Measurements from ENCODE around the gene TCF7L2.

Gene TCF7L2

DNA sequence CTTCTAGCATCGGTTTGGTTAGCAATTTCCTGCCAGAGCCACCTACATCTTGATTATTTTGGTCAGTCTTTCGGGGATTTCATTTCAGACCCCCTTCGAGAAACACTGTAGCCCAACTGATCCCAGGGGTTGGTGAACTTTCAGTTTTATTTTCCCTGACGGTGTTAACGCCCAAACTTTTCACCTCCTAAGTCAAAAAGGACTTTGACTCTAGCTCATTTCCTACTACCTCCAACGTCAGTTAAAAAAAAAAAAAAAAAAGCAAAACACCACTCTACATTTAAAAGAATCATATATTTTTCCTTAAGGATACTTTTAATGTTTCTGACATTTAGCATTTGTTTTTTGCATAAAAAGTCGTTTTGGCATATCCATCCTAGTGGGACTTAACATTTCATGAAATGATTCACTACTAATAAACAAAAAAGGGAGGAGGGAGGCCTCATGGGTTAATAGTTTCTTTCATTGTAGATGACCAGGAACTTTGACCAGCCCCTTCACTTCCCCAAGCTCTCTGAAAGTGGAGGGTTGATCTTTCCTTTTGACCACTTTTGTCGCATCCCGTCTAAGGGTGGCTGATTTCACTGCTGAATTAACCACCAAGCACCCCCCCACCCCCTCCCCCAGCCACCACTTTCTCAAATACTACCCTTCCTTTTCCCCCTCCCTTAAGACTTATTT is 764 bp upstream of the TCF7L2 start:
- no peak for DNase-seq

DNA sequence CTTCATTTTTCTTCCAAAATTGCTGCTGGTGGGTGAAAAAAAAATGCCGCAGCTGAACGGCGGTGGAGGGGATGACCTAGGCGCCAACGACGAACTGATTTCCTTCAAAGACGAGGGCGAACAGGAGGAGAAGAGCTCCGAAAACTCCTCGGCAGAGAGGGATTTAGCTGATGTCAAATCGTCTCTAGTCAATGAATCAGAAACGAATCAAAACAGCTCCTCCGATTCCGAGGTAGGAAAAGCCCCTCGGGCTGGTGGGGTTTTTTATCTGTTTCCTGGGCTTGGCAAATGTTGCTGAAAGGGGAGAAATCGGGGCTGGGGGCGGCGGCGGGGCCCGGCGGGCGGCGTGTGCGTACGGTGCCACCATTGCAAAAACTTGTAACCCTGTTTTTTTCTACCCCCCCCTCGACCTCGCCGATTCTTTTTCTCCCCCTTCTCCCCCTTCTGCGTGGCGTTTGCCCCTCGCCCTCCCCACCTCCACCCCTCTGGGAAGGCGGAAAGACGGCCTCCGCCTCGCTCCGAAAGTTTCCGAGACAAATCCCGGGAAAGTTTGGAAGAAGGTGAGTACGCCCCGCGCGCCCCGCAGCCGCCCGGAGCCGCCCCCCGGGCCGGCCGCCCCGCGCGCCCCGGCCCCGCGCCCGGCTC is 789 bp downstream of the TCF7L2 start:
- DNase-seq, result no peak

DNA sequence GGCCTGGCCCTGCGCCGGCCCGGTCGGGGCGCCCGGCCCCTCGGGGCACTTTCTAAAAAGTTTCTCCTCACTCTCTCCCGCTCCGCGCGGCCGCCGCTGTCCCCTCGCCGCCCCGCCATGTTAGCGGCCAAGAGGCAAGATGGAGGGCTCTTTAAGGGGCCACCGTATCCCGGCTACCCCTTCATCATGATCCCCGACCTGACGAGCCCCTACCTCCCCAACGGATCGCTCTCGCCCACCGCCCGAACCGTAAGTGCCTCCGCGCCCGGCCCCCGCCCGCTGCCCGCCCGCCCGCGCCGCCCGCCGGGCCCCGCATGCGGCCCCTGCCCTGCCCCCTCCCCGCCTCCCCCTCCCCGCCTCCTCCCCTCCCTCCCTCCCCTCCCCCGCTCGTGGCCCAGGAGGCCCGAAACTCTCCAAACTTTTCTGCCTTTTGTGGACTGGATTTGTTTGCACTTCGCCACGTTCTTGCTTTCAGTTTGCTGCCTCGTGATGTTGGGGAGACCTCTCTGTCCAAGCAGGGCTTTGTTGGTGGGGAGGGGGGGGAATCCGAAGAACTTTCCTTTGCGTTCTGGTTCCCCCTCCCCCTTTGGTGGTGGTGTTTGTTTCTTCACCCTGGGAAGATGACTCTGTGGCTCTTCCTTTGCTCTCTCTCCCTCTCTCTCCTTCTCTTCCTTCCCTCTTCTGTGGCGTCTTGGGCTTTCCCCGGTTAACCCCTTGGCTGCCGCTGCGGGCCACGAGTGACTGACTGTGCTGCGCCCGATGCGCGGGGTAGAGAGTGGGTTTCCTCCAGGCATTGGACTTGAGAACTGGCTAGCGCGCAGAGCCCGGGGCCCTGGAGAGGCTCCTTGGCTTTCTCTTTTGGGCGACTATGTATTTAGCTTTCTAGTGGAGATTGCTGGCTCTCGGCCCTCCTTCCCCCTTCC is 1.6 kb downstream of the TCF7L2 start:
- DNase-seq, result no peak

DNA sequence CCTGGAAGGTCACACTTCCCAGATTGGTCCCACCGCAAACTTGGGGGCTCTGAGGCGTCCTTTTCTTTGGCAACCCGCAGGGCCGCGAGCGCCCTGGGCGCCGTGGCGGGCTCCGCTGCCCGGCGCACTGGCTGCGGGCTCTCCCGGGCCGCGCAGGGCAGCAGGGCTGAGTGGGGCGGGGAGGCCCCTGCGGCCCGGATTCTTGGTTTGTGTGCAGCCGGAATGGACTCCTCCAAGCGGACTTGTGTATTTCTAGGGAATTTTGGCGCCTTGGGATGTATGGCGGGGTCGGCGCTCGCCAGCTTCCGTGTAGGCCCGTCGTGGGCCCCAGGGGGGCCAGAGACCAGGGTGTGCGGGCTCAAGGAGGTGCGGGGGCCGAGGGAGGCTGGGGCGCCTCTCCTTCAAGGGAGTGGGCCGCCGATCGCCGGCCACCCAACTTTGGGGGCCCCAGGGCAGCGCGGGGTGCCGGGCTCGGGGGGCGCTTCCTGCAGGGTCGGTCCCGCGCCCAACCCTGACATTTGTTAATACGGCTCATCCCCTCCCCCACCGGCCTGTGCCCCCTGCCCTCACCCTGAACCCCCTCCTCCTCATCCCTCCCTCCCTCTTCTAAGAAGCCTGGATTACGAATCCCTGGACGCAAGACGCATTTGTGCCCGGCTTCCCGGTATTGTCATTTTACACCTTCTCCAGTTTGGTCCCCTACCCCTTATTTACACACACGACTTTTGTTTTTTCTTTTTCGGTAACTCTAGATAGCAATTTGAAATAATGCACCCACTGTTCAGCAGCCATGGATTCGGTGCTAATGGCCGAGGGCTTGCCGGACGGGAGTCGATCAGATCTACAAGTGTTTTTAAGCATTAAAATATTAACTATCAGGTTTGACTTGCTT is 2.5 kb downstream of the TCF7L2 start:
- DNase-seq, result no peak

DNA sequence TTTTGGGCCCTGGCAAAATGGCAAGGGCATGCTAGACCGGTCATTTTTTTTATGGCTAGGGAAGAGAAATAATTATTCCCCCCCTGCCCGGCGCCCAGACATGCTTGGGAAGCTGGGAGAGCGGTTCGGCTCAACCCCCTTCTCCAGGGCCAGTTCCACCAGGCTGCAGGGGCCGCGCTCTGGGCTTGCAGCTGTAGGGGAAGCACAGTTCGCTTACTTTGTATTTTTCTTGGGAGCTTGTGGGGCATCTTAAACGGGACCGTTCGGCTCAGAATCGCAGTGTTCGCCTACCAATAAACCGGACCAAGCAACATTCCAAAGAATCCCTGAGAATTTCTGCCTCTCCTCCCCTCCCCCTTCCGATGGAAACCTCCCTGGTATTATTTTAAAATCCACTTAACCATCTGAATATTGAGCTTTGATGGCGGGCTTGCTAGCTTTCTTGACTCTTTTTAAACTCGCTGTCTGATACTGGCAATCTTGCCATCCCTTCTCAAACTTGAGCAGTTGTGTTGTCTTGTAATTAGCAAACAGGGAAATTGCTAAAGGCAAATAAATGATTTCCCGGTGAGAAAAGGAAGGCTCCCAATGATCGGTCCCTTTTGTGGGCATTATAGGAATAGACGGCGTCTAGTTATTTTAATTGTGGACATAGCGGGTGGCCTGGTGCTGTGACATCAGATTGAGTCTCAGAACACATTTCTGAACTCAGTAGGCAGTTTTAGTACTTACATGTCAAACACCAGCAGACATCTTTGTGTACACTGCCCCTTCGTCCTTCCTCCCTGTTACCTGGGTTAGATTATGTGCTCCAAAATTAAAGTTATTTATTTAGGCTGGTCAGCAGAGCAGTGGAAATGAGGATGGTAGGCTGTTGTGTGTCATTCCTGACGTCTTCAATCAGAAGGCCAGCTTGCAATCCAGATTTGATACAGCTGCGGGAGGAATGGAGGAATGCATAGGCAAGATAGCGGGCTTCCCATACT is 3.4 kb downstream of the TCF7L2 start:
- DNase-seq, result no peak

DNA sequence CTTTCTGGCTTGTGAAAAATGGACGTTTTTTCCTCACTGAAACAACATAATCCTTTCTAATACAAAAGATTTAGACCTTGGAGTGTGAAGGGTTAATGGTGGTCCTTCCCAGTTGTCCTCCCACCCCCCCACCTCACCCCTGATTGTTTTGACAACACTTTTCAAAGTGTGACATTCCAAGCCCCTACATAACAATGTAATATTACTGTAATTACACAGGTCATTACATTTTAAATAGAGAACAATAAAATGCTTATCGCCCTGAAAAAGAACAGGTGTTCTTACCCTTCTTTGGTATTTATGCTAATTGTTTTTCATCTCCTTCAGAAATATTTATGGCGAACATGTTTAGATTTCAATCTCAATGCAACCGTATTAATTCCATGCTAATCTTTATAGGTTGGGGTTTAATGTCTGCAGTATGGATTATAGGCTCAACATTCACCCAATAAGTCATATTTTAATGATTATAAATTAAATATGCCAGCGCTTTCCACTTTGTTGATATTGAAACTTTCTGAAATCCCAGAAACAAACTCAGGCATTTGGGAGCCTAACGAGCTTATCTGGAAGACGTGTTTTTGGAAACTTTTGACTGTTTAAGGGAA is 5.0 kb downstream of the TCF7L2 start:
- no peak for DNase-seq

DNA sequence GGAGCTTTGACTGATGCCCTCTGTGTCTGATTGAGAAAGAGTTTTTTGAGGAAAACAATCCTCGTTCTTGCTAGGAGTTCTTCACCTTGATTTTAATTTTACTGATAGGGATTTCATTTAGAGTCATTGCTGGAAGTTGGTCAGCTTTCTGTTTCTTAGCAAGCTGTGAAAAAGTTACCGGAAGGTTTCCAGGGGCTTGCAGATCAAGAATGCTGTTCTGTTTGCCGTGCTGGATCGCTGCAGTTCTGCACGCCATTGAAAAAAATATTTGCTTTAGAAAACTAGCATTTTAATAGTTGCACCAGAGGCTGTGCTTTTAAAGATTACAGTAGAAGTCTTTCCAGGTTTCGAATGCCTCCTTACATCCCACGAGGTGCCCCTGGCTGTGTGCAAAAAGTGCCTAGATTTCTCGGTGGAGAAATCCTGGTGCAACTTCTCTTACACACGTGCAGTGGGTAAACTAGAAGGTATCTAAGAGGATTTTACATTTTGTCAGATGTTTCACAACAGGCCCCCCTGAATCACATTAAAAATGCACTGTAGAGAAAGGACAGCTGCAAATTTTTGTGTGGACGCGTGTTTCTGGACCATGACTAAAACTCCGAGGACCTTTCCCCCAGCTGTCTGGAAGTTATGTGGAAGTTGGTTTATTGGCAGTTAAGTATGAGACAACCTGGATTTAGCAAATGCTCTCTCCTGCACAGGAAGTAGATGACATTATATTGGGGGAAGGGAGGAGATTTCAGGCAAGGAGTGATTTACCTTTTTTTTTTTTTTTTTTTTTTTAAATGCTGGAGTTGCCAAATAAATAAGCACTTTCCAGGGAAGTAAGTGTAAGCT is 5.8 kb downstream of the TCF7L2 start:
- DNase-seq, result no peak

DNA sequence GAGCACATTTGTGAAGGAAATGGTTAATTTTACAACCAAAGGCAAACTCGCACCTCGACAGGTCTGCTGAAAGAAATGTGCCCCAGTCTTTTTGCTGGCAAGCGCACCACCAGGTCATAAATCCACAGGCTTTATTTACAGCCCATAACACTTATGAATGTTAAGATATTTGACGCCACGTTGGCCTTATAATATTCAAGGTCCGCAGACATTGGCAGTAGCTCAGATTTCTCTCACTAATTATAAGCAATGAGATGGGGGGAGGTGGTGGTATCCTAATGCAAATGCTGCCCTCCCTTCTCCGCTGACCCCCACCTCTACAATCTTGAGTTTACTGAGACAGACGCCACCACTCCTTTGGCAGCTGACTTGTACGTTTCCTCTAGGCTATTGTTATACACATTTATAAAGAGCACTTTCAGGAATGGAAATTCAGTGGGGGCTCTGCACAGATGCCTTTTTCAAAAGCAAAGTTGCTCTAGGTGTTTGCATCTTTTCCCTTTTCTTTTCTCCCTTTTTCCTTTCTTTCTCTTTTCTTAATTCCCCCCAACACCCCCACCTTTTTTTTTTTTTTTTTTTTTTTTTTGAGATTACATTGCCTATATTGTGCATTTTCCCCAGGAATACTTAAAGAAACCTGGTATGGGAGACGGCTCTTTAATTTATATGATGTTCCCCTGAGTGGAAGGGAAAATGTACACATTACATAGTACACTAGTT is 6.7 kb downstream of the TCF7L2 start:
- no peak for DNase-seq

DNA sequence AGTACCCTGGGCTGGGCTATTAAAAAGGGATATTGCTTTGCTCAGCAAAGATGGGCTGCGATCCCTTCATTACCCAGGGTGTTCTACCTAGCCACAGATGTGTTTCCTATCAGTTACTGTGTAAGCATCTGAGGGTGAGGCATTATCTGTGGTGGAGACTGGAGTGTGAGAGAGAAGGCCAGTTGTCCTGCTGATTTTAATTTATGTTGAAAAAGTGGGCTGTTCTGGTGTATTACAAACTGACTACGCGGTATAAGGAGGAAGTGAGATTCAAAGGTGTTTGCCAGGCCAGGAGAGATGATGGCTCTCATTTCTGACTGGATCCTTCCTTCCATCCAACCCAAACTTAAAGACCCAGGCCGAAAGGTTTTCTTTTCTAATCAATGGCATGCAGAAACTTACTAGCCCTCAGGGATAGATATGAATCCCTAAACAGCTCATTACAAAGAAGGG is 7.6 kb downstream of the TCF7L2 start:
- DNase-seq, result no peak

DNA sequence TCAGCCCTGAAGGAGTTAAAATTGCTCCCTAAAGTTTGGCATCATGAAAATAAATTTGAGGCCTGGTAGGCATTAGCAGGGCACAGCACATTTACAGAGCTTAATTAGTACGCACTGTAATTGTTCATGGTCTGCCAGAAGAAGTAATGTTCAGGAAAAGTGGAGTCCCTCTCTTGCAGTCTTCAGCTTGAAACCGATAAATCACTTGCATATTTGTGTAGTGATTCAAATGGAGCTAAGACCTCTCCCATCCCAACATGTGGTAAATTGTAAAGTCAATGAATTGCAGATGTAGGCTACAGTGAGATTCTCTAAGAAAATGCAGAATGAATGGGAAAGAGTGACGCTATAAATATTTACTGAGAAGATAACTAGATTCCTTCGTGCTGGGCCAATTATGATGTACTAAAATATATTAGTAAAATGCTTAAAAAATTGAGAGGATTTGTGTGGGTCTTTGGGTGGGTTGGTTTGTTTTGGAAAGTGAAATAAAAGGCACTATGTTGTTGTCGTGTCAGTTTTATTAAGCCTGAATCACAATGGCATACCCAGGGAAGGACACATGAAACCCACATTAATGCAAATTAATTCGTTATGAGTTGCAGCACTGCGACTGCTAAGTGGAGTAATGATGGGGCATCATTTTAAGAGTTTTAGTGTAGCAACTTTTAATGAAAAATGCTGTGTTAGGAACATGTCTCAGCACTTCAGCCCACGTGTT is 8.4 kb downstream of the TCF7L2 start:
- DNase-seq, result no peak

DNA sequence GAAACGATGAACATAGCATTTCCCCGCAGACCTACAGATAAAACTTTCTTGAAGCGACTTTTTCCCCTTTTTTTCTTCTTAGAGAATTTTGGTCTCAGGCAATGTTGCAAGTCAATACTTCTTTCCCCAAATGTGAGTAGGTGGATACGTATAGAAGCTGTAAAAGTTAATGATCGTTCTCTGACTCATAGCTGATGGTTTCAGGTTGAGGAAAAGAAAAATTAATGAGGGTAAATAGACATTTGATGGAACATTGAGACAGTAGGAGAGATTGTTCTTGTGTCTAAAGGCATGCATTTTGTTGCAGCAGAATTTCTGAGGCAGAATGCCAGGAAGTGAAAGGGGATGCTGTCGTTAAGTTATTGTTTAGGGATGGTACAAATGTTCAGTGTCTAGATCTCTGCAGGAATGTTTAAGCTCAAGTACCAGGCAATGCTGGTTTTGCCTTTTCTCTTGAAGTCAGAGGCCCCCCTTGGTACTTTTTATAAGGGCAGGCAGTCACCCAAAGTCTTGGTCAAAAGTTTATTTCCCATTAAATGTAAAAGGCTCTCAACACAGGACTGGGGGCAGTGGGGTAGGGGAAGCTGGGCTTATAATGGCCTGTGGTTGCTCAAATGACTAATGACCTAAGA is 9.3 kb downstream of the TCF7L2 start:
- DNase-seq, result no peak

DNA sequence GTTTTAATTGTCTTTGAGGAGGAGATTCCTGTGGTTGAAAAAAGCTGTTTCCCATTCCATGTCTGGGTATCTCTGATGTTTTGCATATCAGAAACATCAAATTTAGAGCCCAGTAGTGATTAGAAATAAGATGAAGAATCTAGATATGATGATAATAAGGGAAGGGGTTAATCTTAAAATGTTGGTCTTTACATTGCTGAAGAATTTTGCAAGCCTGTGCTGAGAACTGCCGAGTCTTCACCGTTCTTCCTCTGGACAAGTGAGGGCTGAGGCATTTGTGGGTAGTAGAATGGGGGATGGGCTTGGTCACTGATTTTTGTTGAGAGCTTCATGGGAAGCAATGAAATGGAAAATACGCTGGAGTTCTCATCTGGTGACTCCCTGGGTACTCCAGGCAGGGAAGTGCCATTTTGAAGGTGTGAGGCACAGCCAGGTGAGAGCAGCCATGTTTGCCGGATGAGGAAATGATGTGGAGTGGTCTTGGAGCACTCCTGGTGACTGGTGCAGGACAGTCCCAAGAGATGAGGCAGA is 10.2 kb downstream of the TCF7L2 start:
- no peak for DNase-seq

DNA sequence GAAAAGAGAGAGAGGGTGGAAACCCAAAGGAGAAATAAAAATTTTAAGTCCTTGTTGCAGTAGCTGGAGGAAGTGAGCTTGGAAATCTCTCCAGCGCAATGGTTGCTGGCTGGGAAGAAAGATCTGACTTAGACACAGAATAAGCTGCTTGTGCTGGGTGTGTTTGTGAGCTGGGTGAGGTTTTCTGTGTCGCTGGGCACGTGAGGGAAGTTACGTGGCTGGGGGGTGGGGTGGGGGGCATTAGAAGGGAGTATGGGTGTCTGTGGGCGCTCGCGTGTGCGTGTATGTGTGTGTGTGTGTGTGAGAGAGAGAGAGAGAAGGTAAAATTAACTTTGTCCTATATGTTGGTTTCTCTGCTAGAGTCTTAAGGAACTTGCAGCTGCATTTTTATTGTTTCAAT is 11.6 kb downstream of the TCF7L2 start:
- DNase-seq, result no peak

DNA sequence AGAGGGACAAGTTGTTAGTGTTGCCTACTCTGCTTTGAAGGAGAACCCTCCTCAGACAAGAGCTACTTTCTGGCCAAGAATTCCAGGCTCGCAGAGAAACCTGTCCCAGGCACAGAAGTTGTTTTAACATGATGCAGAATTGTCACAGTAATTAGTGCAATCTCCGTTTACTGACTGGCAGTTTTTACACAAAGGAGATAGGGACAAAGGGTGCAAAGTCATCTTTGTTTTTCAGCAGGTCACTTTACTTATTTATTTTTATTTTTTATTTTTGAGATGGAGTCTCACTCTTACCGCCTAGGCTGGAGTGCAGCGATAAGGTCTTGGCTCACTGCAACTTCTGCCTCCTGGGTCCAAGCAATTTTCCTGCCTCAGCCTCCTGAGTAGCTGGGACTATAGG is 12.3 kb downstream of the TCF7L2 start:
- no peak for DNase-seq

DNA sequence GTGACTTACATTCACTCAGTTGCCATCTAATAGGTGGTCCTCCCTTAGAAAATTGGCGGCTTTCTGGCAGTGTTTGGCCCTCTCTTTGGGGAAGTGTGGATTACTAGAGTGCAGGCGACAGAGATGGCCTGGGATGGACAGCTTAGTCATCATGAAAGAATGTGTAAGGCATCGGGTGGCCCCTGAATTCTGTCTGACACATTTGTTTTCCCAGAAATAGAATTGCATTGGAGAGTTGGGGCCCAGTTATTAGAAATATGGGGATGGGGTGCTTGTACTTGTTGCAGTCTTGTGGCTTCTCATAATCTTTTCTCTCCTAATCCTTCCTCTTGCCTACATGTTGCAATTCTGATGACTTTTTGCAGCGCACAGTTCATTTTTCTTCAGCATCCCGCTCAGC is 13.8 kb downstream of the TCF7L2 start:
- DNase-seq, result no peak

DNA sequence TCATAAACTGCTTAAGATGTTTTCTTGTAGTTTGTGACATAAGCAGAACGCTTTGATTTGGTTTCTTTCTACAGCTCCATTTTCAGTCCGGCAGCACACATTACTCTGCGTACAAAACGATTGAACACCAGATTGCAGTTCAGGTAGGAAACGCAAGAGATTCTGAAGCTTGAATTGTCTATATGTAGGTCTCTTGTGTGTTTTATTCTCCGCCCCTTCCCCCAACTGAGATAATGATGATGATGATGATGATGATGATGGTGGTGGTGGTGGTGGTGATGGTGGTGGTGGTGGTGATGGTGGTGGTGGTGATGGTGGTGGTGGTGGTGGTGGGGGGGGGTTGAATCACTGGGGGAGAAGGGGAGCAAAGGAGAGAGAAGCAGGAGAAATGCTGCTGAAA is 14.4 kb downstream of the TCF7L2 start:
- no peak for DNase-seq

DNA sequence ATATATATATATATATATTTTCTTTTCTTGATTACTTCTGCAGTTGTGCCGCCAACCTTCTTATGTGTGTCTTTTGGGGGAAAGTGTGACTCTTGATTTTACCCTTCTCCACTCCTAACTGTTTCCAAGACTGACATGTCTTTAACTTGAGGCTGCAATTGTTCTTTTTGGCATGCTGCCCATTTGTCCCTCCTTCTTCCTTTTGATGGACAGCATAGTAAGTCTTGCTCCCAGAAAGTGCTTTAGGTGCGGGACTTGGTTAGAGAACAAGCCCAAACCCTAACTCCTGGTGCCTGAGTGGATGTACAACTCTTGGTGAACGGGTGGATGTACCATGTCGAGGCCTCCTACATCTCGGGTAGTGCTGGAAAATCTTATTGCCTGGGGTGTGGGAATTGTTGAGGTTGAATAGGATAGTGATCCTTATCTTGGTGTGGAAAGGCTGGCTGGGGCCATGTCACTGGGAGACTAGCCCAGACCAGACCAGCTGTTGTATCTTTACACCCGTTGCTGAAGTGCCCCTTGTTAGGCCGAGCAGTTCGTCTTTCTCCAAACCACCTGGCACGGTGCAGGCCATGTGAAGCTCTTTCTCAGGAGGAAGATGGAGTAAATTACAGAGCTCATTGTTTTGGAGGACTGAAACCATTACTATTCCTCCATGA is 16.3 kb downstream of the TCF7L2 start:
- DNase-seq, result no peak

Data from SHP77 (cell line).